HG02943 (cell line): ENCODE measurements around the gene KHDRBS2.

ENCODE experiments used
- ATAC-seq: cut with Tn5 transposase; IDR thresholded peaks from one replicate; pipeline ENCODE4 v1.9.1; 2021; ENCODE audit warnings: mild to moderate bottlenecking, low read depth, moderate library complexity; ENCODE audit not compliant: unreplicated experiment

The KHDRBS2 gene

GRCh38 chr6:61649845-61650244 is 636.2 kb downstream of the KHDRBS2 start:
- ATAC-seq: no peak

- no peak for ATAC-seq
Measured at GRCh38 chr6:61640463-61640862, 645.6 kb downstream of the KHDRBS2 start.
